GM18511 (cell line): ENCODE results near the gene HSPB7.
"Not testable (repeated sequence)": the region's sequence is repeated elsewhere in the genome, so short reads cannot be mapped to it uniquely, and the experiment has no call there.

Experiments used
- ATAC-seq: cut with Tn5 transposase; IDR thresholded peaks from one replicate; pipeline ENCODE4 v1.9.1; 2021; ENCODE audit warnings: mild to moderate bottlenecking, moderate library complexity; ENCODE audit not compliant: unreplicated experiment

Gene HSPB7

DNA sequence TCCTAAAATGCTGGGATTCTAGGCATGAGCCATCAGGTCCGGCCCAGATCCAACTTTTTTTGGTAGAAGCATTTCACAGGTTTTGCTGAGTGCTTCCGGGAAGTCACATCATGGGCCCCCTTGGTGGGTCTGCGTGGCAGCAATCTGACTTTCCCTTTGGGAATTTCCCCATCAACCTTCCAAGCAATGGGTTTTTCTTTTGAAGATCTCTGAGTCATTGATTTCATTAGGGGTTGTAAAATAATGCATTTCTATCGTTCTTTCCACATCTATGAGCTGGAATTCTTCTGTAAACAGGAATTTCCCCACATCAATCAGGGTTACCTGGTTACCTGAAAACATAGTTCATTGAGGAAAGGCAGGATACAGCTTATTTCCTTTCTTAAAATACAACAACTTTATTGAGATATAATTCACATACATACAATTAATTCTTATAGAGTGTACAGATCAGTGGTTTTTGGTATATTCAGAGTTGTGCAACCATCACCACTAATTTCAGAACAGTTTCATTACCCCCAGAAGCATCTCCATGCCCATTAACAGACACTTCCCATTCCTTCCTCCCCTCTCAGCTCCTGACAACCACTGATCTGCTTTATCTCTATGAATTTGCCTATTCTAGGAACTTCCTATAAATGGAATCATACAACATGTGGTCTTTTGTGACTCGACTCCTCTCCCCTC, 32.1 kb downstream of the HSPB7 start:
- no peak for ATAC-seq

DNA sequence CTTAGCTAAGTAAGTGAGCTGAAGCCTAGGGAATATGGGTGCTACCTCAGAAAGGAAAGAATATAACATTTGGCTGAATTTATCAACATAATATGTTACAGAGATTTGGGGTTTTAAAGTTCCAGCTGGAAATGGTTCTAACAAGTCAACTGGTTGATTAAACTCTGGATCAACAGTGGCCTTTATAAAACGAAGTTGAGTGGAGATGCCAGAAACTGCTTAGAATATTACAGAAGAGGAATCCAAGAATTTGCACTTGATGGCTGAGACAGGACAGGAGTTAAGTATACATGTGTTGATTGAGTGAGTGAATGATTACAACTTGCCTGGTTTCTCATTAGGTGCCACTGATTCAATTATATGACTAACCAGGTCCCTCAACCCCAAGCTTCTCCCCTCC, 34.6 kb downstream of the HSPB7 start:
- no peak for ATAC-seq

DNA sequence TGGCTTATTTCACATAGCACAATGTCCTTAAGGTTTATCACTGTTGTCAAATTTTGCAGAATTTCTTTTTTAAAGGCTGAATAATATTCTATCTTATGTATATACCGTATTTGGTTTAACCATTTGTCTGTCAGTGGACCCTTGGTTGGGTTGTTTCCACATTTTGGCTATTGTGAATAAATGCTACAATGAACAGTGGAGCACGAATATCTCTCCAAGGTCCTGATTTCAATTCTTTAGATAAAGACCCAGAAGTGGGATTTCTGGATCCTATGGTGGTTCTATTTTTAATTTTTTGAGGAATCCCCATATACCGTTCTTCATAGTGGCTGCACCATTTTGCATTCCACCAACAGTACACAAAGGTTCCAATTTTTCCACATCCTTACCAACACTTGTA, 36.2 kb downstream of the HSPB7 start:
- ATAC-seq = no peak

DNA sequence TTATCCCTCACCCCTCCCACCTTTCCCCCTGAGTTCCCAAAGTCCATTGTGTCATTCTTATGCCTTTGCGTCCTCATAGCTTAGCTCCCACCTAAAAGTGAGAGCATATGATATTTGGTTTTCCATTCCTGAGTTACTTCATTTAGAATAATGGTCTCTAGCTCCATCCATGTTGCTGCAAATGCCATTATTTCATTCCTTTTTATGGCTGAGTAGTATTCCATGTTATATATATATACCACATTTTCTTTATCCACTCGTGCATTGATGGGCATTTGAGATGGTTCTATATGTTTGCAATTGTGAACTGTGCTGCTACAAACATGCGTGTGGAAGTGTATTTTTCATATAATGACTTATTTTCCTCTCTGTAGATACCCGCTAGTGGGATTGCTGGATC, 39.9 kb downstream of the HSPB7 start:
- not testable (repeated sequence) for ATAC-seq

DNA sequence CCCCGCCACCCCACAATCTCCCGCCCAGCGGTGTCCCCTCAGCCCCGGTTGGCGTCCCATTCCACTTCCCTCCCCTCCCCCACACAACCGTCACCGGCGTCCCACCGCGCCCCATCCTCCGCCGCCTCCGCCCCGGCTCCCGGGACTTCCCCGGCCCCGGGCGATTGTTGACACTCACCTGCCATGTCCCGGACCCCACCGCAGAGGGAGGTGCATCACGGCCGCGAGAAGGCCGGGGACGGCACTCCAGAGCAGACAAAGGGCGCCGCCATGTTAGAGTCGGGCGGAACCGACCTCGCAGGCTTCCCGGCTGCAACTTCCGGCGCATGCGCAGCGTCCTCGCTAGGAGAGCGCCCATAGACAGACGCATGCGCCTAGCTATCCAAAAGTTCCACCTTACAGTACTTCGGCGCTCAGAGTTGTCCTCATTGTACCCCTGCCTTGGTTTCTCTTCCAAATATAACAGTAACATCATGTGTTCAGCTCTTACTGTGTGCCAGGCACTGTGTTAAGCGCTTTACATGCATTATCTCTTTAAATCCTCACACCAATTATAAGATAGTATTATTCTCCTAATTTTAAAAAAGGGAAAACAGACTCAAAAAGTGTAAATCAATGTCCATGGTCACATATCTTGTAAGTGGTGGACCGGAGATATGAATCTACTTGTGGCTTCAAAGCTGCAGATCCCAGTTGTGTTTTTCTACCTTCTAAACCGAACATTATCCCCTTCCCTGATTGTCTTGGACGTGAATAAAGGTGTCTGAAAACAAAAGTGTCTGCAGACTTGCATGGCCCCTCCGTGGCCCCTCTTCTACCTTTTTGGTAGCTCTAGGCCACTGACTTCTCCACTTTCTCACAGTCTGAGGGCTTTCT, 41.8 kb downstream of the HSPB7 start, which contains the start of gene ZBTB17:
Gene ZBTB17, minus strand, starts transcription at position 297 of the 876 bp plus-strand sequence. CDS start 27,606 bp downstream, outside the sequence.
- peak; percentile 77 for ATAC-seq

DNA sequence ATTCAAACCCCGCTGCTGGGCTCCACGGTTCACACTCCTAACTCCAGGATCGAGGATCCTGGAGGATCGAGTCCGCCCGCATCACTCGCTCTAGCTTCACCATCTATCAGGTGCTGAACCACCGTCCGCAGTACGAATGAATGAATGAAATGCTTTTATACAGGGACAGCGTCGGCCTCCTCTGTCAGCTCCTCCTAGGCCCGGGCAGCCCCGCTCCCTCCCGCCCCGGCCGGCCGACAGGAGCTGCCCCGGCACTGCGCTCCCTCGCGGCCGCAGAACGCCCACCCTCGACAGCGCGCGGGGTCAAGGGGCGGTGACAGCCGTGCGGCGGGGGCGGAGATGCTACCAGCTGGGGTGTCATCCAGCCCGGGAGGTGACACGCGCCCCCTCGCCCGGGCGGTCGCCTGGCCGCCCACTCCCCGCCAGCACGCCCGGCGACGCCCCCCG, 42.5 kb downstream of the HSPB7 start:
- ATAC-seq = peak; percentile 75

DNA sequence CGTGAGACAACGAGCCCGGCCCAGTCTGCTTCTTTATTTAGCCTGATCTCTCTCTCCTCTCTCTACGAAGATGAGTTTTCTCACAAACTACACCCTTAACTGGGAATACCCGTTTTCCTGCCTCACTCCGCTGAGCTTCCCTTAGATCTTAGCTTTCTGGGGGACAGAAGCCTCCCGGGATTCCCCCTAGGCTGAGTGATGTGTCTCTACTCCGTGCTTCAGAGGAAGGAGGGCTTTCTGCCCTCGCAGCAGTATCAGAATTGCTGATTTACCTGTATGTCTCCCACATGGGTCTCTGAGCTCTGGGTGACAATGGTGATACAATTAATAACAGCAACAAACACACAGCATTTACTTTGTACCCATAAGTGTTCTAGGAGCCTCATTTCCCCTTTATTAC, 43.0 kb downstream of the HSPB7 start:
- peak; percentile 47 for ATAC-seq

DNA sequence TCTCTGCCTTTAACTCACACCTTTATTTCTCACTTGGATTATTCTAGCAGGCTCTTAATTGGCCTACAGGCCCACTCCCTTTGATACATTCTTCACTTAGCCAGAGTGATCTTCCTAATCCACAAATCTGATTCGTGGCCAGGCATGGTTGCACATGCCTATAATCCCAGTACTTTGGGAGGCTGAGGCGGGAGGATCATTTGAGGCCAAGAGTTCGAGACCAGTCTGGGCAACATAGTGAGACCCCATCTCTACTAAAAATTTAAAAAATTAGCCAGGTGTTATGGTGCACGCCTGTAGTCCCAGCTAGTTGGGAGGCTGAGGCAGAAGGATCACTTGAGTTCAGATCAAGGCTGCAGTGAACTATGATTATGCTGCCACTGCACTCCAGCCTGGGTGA, 44.1 kb downstream of the HSPB7 start:
- no peak for ATAC-seq

DNA sequence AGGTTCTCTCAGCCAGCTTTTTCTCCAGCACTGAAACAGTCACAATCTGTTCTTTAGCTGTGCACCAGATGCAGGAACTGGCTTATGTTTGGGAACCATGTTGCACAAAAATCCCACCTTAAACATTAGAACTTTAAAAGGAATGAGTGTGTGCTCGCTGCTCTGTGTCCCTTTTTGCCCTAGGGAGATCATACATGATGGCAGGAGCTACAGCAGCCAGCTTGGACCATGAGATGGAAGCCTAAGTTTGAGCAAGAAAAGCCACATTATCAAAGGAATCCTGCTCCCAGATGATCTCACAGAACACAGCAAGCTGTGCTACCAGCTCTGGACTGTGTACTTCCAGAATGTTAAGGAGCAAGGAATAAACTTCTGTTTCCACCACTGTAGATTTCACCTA, 45.4 kb downstream of the HSPB7 start:
- no peak for ATAC-seq

DNA sequence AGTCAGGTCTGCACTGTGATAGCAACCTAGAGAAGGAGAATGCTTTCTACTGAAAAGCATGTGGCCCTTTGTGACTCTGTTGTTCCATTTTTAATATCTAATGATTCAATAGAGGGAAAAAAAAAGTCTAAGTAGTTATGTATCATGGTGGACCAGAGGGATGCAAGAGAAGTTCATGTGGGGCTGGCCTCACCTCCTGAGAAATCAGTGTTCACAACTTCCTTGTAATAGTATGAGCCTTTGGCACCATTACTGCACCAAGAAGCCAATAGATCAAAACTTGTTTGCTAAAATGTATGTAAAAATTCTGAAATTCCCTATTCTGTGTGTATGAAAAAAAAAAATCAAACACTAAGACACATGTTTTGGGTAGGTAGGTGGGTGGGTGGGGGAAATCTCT, 46.9 kb downstream of the HSPB7 start:
- no peak for ATAC-seq

DNA sequence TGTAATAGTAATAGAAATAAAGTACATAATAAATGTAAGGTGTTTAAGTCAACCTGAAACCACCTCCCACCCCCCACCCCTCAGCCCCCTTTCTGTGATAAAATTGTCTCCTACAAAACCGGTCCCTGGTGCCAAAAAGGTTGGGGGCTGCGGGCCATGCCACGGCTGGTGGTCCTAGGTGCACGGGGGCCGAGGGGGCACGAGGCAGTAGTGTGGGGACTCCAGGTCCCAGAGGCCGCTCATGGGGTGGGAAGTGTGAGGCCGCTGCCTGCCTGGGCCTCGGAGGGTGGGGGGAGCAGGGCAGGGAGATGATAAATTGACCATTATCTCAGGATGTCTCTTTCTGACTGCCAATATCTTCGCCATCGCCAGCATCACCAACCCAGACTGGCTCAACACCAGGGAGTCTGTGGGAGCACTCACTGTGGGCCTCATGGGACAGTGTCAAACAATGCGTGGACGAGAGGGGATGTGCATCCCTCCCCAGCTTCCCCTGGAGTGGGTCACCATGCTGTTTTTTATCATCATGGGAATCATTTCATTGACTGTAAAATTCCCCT, 48.4 kb downstream of the HSPB7 start:
- no peak for ATAC-seq

DNA sequence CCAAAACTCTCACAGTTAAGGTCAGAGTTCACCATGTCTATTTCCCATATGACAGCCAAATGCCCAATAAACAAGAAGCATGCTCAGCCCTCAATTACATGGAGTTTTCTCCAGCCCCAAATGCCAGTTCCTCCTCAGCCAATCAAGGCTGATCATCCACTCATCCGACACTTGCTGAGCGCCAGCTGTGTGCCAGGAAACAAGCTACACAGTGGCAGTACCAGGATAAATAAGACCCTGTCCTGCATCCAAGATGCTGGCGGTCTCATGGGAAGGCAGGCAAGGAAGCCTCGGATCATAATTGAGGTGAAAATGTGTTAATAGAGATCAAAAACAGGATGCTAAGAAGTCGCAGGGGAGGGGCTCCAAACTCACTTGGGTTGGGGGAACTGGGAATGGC, 49.7 kb downstream of the HSPB7 start:
- ATAC-seq = no peak

DNA sequence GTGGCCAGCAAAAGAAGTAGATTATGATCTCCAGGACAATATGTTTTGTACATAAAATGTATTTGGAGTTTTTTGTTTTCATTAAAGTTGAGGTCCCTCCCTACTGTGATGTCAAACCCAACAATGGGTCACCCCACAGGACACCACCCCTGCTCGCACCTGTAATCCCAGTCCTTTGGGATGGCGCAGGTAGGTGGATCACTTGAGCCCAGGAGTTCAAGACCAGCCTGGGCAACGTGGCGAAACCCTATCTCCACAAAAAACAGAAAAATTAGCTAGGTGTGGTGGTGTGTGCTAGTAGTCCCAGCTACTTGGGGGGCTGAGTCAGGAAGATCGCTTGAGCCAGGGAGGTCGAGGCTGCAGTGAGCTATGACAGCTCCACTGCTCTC, 50.9 kb downstream of the HSPB7 start:
- ATAC-seq = no peak

DNA sequence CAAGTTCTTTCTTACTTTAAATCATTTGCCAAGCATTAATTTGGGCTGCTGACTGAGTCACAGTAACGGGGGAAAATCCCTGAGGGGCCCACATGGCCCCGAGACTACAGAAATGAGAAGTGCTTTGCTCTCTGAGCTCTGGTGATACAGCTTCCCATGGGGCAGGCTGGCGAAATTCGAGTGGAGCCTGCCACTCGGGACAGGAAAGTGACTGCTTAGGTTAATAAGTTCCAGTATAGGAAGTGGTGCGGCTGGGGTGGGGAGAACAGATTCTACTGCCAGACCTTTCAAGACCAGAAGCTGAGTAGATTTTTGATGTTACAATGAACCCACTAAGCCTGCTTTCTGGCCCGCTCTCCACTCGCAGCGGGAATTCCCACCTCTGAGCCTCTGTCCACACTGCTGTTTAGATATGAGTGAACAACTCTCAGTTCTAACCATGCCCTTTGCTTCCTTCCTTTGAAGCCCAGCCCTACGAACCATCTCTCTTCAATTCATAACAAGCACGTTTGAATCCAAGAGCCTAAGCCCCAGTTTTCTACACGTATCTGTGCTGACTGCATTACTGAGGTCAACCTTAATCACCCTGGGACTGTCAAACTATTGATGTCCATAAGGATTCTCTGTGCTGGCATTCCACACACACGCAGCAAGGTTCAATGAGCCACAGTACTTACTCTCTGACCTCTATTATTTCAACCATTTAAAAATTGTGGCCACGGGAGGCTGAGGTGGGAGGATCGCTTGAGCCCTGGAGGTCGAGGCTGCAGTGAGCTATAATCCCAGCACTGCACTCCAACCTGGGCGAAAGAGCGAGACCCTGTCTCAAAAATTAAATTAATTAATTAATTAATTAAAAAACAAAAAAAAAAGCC, 51.5 kb downstream of the HSPB7 start:
- ATAC-seq = peak; percentile 78

DNA sequence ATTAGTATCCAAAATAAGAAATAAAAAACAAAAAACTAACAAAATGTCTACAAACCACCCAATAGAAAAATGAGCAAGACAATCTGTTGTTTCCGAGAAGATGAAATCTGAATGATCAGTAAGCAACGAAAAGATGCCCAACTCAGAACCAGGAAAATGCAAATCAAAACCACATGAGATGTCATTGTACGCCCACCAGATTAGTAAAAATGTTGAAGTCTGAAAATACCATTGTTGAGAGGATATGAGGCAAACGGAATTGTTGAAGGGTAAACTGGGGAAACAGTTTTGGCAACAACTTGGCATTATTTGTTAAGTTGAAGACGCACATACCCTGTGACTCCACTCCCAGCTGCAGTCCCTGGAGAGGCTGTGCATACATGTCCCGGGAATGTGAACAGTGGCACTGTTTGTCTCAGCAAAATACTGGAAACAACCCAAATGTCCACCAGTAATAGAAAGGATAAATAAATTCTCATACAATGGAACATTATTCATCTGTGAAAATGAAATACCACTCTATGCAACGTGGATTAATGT, 52.5 kb downstream of the HSPB7 start:
- ATAC-seq = no peak
